ENCODE measurements around the gene RHOA.
"Not testable (repeated sequence)": the region's sequence is repeated elsewhere in the genome, so short reads cannot be mapped to it uniquely, and the experiment has no call there.

- TF ChIP-seq CTCF (IDR thresholded peaks at IDR 0.05; ENCODE audit: low read depth, low read length); POLR2A (IDR thresholded peaks at IDR 0.05; ENCODE audit: extremely low read depth, insufficient read length); MYC (IDR thresholded peaks at IDR 0.05; ENCODE audit: low read depth, low read length); MAX (IDR thresholded peaks at IDR 0.05; ENCODE audit: low read depth, low read length): not testable (repeated sequence)
Observed at GRCh38 chr3:49405570-49405969, 6.2 kb downstream of the RHOA start.
